ENCODE results near the gene MAP3K7CL. TPM values are rescaled to one million over a fixed set of nuclear protein-coding genes. Genes with fewer than 3 reads are reported as not detected.

MAP3K7CL gene
- total RNA-seq, 1 experiment from 2014 or later, result 0.31 TPM

GRCh38 chr21:29215709-29216108, 85.3 kb downstream of the MAP3K7CL start:
- intact Hi-C loops (cut with micrococcal nuclease; ENCODE audit: unreplicated experiment) (no loop called here), in situ Hi-C loops (cut with HindIII; ENCODE audit: low pct_unique_long_range_greater_than_20kb, low sequenced_read_pairs) (no loop called here)
- DNase-seq (ENCODE audit: low read depth, low spot score) (no peak), ATAC-seq (no peak)
- TF ChIP-seq TCF7L2 (IDR thresholded peaks at IDR 0.05; ENCODE audit: low read depth, low read length), result no peak
- TF ChIP-seq SIN3A (IDR thresholded peaks at IDR 0.05; ENCODE audit: borderline replicate concordance, insufficient read depth, low read depth, low read length), result no peak
- TF ChIP-seq REST (IDR thresholded peaks at IDR 0.05; ENCODE audit: insufficient read depth in 1 of 2, low read depth in 2 of 2, low read length in 1 of 2), result no peak
- no peaks in the 10 kb centered on the region for H3K27me3 ChIP-seq (ENCODE audit: control insufficient read depth, insufficient read depth, low read length)
- no peak overlapping the region for H3K4me3 ChIP-seq (ENCODE audit: low read depth in 2 of 2, low read length in 2 of 2)
- no peaks in the 10 kb centered on the region for H3K36me3 ChIP-seq (ENCODE audit: control insufficient read depth, insufficient read depth, low read length)
- no peaks in the 10 kb centered on the region for H3K9me3 ChIP-seq (ENCODE audit: control insufficient read depth, insufficient read depth, low read depth, low read length)
- no peaks in the 10 kb centered on the region for H3K4me1 ChIP-seq (ENCODE audit: control insufficient read depth, insufficient read depth, low read length)
- no TSS peak for BruUV-seq (replicated peaks)
- ChIA-PET CTCF (no interaction called here), POLR2A (no interaction called here)
- H3K27ac ChIP-seq (ENCODE audit: low read length), result no peak overlapping the region

DNA sequence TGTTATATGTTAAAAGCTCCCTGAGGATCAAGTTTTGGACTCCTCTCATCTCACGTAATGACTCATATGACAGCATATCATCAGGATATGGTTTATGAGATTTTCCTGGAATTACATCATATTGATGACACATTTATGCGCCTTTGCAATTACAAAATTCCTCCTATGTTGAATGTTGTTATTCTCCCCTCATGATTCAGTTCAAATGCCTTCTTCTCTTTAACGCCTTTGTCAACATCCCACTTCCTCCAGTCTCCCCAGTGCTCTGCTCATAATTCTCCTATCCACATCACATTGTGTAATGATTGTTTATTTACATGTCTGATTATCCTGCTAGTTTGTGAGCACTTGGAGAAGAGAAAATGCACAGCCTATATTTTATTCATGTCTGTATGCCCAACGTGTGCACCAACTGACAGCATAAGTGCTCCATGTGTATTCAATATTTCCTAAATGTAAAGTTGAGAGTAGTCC, 87.4 kb downstream of the MAP3K7CL start:
- H3K4me3 ChIP-seq (ENCODE audit: low read depth in 2 of 2, low read length in 2 of 2), result no peak overlapping the region
- intact Hi-C loops (cut with micrococcal nuclease; ENCODE audit: unreplicated experiment) (no loop called here), in situ Hi-C loops (cut with HindIII; ENCODE audit: low pct_unique_long_range_greater_than_20kb, low sequenced_read_pairs) (no loop called here)
- no peaks in the 10 kb centered on the region for H3K27me3 ChIP-seq (ENCODE audit: control insufficient read depth, insufficient read depth, low read length)
- TF ChIP-seq REST (IDR thresholded peaks at IDR 0.05; ENCODE audit: insufficient read depth in 1 of 2, low read depth in 2 of 2, low read length in 1 of 2) (no peak), POLR2AphosphoS5 (IDR thresholded peaks at IDR 0.05; ENCODE audit: low read depth, low read length) (no peak), TCF7L2 (IDR thresholded peaks at IDR 0.05; ENCODE audit: low read depth, low read length) (no peak), SIN3A (IDR thresholded peaks at IDR 0.05; ENCODE audit: borderline replicate concordance, insufficient read depth, low read depth, low read length) (no peak), CTCF (IDR thresholded peaks at IDR 0.05) (no peak)
- H3K36me3 ChIP-seq (ENCODE audit: control insufficient read depth, insufficient read depth, low read length), result no peaks in the 10 kb centered on the region
- H3K4me1 ChIP-seq (ENCODE audit: control insufficient read depth, insufficient read depth, low read length), result no peaks in the 10 kb centered on the region
- DNase-seq (ENCODE audit: low read depth, low spot score) (peak; percentile 90), ATAC-seq (peak; percentile 66; the same call in 1 of the 2 replicates)
- POLR2A ChIA-PET, result interaction anchor here (0.6 kb wide), 1 partner anchor 42 kb away, joined by 8 read pairs; no protein-coding TSS in a partner anchor
- no TSS peak for BruUV-seq (replicated peaks)
- H3K9me3 ChIP-seq (ENCODE audit: control insufficient read depth, insufficient read depth, low read depth, low read length), result no peaks in the 10 kb centered on the region
- no peak overlapping the region for H3K27ac ChIP-seq (ENCODE audit: low read length)
- CTCF ChIA-PET, result no interaction called here

All from Panc1 (cell line).